HG03469 (cell line): ENCODE measurements around the gene LRIT3.

Experiments
- ATAC-seq: cut with Tn5 transposase; IDR thresholded peaks from one replicate; pipeline ENCODE4 v1.9.1; 2021; ENCODE audit warnings: mild to moderate bottlenecking, moderate library complexity, moderate number of reproducible peaks; ENCODE audit not compliant: unreplicated experiment

Gene LRIT3

DNA sequence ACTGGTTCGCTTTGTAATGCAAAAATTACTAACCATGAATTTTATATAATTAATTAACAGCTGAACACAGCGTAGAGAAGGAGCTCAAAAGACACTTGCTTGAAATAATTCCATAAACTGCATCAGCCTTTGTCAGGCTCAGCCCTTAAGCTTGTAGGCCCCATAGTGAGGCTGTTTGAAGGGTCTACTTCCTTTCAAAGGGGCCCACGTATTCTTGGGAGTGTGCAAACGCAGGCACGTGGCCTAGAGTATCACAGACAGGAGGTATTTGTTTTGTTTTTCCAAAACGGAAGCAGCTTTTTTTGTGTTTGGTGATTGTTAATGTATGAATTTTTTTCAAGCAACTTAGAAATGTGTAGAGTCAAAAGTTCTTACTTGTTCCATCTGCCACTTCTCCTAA lies 39.2 kb downstream of the LRIT3 start:
- ATAC-seq, result no peak

DNA sequence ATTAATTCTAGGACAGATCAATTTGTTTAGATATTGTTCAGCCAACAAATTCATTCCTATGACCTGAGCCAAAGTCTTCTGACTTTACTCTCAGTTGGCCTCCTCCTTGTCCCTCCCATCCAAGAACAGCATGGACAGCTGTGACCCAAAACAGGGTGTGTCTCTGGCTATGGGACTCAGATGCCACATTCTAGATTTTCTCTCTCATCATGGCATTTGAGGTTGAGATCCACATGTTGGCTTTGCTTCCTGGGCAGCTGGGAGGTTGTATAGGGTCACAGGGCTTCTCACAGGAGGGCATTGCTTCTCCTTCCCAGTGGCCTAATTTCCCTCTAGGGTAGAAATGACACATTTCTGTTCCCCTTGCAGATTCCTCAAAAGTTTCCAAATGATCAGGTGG lies 42.2 kb downstream of the LRIT3 start:
- ATAC-seq, result no peak

DNA sequence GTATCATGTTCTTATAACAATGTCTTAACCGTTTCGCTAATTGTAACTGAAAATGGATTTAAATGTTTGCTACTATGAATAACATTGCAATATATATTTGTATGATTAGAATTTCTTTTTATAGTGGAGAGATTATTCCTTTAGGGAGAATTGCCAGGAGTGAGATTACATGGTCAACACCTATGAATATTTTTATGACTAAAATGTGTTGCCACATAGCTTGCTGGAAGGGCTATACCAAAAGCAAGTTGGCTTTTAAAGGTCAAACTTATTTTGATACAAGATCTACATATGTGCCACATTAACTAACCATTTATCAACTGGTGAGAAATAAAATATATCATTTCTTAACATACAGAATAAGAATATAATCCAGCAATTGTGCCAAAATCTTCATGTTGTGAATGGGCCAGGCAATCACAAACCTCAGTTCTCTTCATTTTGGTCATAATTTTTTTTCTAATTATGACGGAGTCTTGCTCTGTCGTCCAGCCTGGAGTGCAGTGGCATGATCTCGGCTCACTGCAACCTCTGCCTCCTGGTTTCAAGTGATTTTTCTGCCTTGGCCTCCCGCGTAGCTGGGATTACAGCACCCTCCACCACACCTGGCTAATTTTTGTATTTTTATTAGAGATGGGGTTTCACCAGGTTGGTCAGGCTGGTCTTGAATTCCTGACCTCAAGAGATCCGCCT lies 54.8 kb downstream of the LRIT3 start:
- ATAC-seq, result no peak

DNA sequence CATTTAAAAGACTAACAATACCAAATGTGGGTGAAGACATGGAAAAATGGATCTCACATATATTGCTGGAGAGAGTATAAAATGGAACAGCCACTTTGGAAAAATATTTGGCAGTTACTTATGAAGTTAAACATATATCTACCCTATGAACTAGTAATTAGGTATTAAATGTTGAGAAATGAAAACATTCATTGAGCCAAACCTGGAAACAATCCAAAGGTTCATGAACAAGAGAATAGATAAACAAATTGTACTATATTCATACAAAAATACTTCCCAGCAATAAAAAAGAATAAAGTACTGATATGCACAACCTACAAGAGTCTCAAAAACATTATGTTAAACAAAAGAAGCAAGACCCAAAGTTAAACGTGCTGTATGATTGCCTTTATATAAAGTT lies 60.8 kb downstream of the LRIT3 start:
- ATAC-seq, result no peak

DNA sequence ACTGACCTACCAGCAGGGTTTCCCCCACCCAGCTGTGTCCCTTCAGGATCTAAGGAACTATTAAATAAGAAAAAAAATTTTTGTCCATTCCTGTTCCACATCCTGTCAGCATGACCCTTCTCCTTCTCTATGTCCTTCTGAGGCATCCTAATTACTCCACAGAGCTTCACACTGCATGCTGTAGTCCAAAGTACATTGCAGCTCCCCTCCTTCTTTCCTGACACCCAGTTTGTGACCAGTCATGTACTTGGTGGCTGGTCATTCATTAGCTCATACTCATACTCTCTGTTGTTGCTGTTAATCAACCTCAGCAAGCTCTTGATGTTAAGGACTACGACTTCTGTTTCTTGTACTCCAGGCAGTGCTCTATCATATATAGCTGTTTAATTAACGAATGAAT lies 62.3 kb downstream of the LRIT3 start:
- no peak for ATAC-seq

DNA sequence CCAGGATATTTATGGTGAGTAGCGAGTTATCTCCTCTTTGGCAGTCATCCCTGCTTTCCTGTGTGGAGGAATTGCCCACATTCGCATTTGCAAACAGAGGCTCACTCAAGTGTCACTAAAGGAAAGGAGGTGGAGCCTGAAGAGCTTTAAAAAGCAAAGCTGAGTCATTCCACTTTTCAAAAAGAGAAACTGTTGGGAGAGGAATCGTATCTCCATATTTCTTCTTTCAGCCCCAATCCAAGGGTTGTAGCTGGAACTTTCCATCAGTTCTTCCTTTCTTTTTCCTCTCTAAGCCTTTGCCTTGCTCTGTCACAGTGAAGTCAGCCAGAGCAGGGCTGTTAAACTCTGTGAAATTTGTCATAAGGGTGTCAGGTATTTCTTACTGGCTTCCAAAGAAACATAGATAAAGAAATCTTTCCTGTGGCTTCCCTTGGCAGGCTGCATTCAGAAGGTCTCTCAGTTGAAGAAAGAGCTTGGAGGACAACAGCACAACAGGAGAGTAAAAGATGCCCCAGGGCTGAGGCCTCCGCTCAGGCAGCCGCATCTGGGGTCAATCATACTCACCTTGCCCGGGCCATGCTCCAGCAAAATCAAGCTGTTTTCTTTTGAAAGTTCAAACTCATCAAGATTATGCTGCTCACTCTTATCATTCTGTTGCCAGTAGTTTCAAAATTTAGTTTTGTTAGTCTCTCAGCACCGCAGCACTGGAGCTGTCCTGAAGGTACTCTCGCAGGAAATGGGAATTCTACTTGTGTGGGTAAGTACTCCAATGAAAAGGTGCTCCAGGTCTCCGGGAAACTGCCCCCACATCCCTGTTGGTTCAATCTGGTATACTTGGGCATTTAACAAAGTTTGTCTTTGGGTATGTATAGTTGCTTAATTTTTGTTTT lies 65.0 kb downstream of the LRIT3 start, which contains the start of gene EGF:
TSS of gene EGF (plus strand) at position 178 of the 890 bp plus-strand sequence. CDS start at position 631, 453 bp downstream.
- ATAC-seq, result no peak

DNA sequence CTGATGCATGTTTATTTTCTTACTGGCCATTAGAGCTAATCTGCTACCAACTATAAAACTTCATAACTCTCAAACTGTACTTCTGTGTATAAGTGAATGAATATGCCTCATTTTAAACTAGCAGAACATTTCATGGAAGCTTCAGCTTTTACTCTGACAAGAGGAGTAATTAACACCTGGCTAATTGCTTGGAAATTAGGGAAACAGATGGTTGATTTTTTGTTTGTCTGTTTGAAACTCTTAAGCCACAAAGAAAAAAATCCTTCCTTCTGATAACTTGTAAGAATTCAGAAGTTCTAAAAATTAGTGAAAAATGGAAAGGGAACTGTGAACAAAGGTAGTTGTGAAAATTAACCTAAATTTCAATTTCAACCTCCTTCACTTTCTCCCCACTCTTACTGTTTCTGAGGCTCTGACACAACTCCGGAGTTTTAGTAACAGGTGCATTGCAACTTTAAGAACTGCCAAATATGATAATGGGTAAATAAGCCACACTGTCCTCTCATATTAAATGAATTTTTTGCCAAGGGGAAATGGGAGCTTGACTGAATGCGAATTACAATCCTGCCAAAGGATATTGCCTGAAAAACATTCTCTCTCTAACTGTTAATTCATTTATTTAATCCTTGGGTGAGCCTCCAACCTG lies 65.8 kb downstream of the LRIT3 start:
- ATAC-seq, result no peak

DNA sequence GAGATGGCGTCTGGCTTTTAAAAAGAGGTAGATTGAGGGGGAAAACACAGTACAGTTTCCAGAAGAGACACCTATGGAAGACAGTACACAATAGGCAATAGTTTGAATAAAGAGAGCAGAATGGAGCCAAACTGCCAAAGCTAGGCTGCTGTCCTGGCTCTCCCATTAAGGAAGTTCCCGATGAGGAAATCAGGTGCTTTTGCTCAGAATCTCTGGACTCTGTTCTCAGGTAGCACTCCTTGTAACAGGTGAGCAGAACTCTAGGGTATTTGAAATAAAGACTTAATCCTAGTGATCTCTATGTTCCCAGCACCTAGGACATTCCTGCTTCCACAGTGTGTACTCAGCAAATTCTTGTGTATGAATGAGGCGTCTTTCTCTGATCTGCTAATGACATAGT lies 66.4 kb downstream of the LRIT3 start:
- no peak for ATAC-seq

DNA sequence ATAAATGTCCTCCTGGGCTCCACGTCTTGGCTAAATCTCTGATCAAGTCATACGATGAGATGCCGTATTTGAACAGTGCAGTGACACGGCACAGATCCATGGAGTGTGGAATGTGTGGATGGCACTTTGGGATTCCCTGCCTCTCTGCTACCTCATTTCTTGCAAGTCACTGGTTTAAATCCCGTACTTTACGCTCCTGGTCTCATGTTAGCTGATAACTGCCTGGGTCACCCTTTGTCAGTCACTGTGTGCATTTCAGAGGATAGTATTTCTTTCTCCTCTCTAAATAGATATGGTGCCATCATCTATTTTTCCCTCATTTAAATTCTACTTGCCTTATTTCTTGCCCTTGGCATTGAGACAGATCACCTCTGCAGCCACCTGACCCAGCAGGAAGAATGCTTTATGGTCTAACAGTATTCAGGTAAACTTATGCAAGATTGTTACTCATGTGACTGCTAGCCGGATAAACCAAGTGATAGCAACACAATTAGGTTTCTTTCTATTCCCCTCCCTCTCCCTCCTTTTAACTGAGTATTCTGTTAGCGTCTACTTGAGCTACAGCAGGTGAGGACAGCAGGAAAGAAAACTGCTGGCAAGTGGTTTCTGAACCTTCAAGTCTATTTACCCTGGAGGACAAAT lies 67.6 kb downstream of the LRIT3 start:
- no peak for ATAC-seq

DNA sequence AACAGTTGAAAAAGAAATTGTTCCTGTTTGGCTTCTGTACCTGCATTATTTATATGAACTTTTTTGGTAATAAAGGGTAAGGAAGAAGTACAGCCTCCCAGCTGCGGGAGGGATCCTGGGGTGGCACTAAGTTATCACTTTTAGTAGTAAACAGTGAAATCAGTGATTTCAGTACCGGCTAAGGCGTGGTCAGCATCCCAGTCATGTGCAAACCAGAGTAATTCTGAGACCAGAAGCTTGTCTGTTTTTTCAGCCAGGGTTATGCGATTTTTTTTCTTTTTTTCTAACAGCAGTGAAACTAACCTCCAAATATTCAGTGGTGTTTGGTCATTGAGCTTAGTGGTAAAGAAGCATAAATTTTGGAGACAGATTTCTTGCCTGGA lies 68.1 kb downstream of the LRIT3 start:
- no peak for ATAC-seq

DNA sequence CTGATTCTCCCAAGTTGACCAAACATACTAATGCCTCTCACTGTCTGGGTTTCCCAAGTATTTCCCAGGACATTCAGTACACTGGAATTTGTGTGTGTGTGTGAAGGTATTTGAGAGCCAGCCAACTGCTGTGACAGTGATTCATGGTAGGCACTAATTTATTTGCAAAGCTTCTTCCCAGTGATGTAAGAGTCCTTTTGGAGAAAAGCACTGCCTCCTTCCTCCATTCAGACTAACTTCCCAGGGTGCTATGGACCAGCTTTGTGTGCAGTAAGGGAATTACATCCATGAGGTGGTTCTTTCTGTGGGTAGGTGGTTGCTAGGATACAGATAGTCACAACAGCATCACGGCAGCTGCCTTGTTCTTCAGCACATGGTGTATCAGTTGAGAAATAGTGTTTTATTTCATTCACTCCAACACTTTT lies 73.5 kb downstream of the LRIT3 start:
- ATAC-seq, result no peak
